OCI-LY1 (cell line): ENCODE data around the gene DNAJB14.

ENCODE experiments used
- H2AFZ ChIP-seq: fragments of 200-600 bp; sonication (generic), shearing (Covaris generic); 2 replicates; pipeline ENCODE4 v1.6.0; 2014; ENCODE audit warnings: antibody characterized with exemption, mild to moderate bottlenecking, low read length
- H3F3A ChIP-seq: fragments of 200-600 bp; sonication (generic), shearing (Covaris generic); 2 replicates; pipeline ENCODE4 v1.6.0; 2014; ENCODE audit warnings: mild to moderate bottlenecking, antibody characterized with exemption, low read length, moderate library complexity; ENCODE audit not compliant: insufficient read depth
- H3K27ac ChIP-seq: fragments of 200-600 bp; sonication (generic); 2 replicates; pipeline ENCODE4 v1.5.1; 2014; ENCODE audit warnings: low read length, mixed run types, mild to moderate bottlenecking, low read depth; ENCODE audit not compliant: poor library complexity, severe bottlenecking
- H3K27me3 ChIP-seq: fragments of 200-600 bp; sonication (generic); 2 replicates; pipeline ENCODE4 v1.6.0; 2014; ENCODE audit warnings: antibody characterized with exemption, mild to moderate bottlenecking, low read length, moderate library complexity; ENCODE audit not compliant: insufficient read depth
- H3K36me3 ChIP-seq: fragments of 200-600 bp; sonication (generic); 2 replicates; pipeline ENCODE4 v1.6.1; 2014; ENCODE audit warnings: mild to moderate bottlenecking, antibody characterized with exemption, low read length, moderate library complexity, mixed read lengths; ENCODE audit not compliant: insufficient read depth
- H3K4me1 ChIP-seq: fragments of 200-600 bp; sonication (generic); 2 replicates; pipeline ENCODE4 v1.5.1; 2014; ENCODE audit warnings: mild to moderate bottlenecking, low read length, moderate library complexity; ENCODE audit not compliant: insufficient read depth, severe bottlenecking
- H3K4me2 ChIP-seq: fragments of 200-600 bp; sonication (generic), shearing (Covaris generic); 2 replicates; pipeline ENCODE4 v1.6.1; 2014; ENCODE audit warnings: low read length
- H3K4me3 ChIP-seq: fragments of 200-600 bp; sonication (generic); 2 replicates; pipeline ENCODE4 v1.5.1; 2014; ENCODE audit warnings: low read length, low read depth, mild to moderate bottlenecking, mixed read lengths; ENCODE audit not compliant: poor library complexity, severe bottlenecking
- H3K79me2 ChIP-seq: fragments of 200-600 bp; shearing (Covaris generic); 2 replicates; pipeline ENCODE4 v1.6.1; 2016; ENCODE audit warnings: mixed run types, low read length, mixed read lengths; ENCODE audit not compliant: insufficient read depth
- H3K9ac ChIP-seq: fragments of 200-600 bp; sonication (generic), shearing (Covaris generic); 2 replicates; pipeline ENCODE4 v1.6.1; 2014; ENCODE audit warnings: mild to moderate bottlenecking, low read length, mixed read lengths
- H3K9me2 ChIP-seq: fragments of 200-600 bp; sonication (generic), shearing (Covaris generic); 2 replicates; pipeline ENCODE4 v1.6.1; 2014; ENCODE audit warnings: low read depth, mild to moderate bottlenecking, low read length, mixed read lengths
- H3K9me3 ChIP-seq: fragments of 200-600 bp; shearing (Covaris generic); 2 replicates; pipeline ENCODE4 v1.6.1; 2014; ENCODE audit warnings: low read length, mixed read lengths
- H4K20me1 ChIP-seq: fragments of 200-600 bp; sonication (generic), shearing (Covaris generic); 2 replicates; pipeline ENCODE4 v1.6.0; 2016; ENCODE audit warnings: mild to moderate bottlenecking, low read length; ENCODE audit not compliant: insufficient read depth
- EZH2 ChIP-seq: fragments of 200-600 bp; sonication (generic), shearing (Covaris generic); IDR thresholded peaks from 2 replicates; pipeline ENCODE4 v1.8.0; 2017; ENCODE audit warnings: borderline replicate concordance, mixed run types, mild to moderate bottlenecking, antibody characterized with exemption, low read length, moderate library complexity, mixed read lengths
- TF ChIP-seq, protein P1 (sequence below): fragments of 200-600 bp; sonication (generic), shearing (Covaris generic); IDR thresholded peaks from 2 replicates; pipeline ENCODE4 v1.5.1; 2017; ENCODE audit warnings: mild to moderate bottlenecking, antibody characterized with exemption, low read length, moderate library complexity, mixed read lengths

Gene DNAJB14

GRCh38 chr4:99860521-99860920 lies 85.9 kb downstream of the DNAJB14 start:
- Histone ChIP-seq H3K9ac (no peak overlapping the region), H2AFZ (no peak overlapping the region), H3K27me3 (no peaks in the 10 kb centered on the region), H4K20me1 (no peaks in the 10 kb centered on the region), H3K9me3 (no peaks in the 10 kb centered on the region), H3K9me2 (no peaks in the 10 kb centered on the region), H3K4me3 (no peak overlapping the region), H3K27ac (no peak overlapping the region), H3F3A (no peaks in the 10 kb centered on the region), H3K36me3 (peaks cover 54% of the 10 kb centered on the region; the same call in 1 of the 2 replicates), H3K4me2 (no peak overlapping the region), H3K79me2 (no peaks in the 10 kb centered on the region), H3K4me1 (peaks cover 14% of the 10 kb centered on the region)
- no peak for TF ChIP-seq EZH2
- TF ChIP-seq, protein P1, sequence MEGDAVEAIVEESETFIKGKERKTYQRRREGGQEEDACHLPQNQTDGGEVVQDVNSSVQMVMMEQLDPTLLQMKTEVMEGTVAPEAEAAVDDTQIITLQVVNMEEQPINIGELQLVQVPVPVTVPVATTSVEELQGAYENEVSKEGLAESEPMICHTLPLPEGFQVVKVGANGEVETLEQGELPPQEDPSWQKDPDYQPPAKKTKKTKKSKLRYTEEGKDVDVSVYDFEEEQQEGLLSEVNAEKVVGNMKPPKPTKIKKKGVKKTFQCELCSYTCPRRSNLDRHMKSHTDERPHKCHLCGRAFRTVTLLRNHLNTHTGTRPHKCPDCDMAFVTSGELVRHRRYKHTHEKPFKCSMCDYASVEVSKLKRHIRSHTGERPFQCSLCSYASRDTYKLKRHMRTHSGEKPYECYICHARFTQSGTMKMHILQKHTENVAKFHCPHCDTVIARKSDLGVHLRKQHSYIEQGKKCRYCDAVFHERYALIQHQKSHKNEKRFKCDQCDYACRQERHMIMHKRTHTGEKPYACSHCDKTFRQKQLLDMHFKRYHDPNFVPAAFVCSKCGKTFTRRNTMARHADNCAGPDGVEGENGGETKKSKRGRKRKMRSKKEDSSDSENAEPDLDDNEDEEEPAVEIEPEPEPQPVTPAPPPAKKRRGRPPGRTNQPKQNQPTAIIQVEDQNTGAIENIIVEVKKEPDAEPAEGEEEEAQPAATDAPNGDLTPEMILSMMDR: no peak

DNA sequence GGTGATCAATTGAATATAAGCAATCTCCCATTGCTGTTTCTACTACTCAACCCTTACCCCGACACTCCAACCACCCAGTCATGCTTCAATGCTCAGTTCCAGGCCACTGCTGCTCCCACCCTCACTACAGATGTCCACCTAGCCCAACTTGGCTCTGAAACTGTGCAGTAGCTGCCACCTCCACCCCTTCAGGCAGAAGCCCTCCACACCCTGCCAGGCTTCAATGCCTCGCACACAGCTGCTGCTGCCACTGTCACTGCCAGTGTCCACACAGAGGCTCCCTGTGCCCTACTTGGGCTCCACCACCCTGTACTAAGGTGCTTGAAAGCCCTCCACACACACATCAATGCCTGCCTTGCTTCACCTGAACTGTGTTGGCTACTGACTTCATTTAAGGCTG lies 86.8 kb downstream of the DNAJB14 start:
- H2AFZ ChIP-seq: no peak overlapping the region
- H3K27ac ChIP-seq: no peak overlapping the region
- no peak overlapping the region for H3K4me2 ChIP-seq
- no peaks in the 10 kb centered on the region for H3K27me3 ChIP-seq
- H3K9ac ChIP-seq: no peak overlapping the region
- peaks cover 20% of the 10 kb centered on the region for H3K4me1 ChIP-seq
- H3K4me3 ChIP-seq: no peak overlapping the region
- no peaks in the 10 kb centered on the region for H3K79me2 ChIP-seq
- no peaks in the 10 kb centered on the region for H4K20me1 ChIP-seq
- TF ChIP-seq, protein P1: no peak
- no peak for TF ChIP-seq EZH2
- H3F3A ChIP-seq: no peaks in the 10 kb centered on the region
- H3K36me3 ChIP-seq: peaks cover 54% of the 10 kb centered on the region; the same call in 1 of the 2 replicates
- H3K9me3 ChIP-seq: no peaks in the 10 kb centered on the region
- no peaks in the 10 kb centered on the region for H3K9me2 ChIP-seq

DNA sequence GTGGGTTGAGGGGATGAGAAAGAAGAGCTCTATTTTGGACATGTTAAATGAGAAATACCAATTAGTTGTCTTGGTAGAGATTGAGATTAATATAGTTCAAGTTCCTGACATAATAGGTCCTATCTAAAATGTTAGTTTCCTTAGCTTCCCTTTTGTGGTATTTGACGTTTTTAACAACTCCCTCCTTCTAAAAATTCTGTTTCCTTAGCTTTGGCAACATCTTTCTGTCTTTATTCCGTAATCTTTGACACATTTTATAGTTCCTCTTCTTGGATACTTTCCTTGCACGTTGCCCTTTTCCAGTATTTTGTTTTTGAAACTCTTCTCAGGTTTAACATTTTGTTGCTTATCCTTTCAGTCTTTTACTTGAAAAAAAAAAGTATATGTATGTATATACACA lies 89.1 kb downstream of the DNAJB14 start:
- TF ChIP-seq EZH2: no peak
- TF ChIP-seq, protein P1: no peak
- Histone ChIP-seq H3K79me2 (no peaks in the 10 kb centered on the region), H2AFZ (no peak overlapping the region), H3F3A (no peaks in the 10 kb centered on the region), H3K9me3 (no peaks in the 10 kb centered on the region), H3K4me1 (peaks cover 20% of the 10 kb centered on the region), H4K20me1 (no peaks in the 10 kb centered on the region), H3K4me3 (no peak overlapping the region), H3K27ac (no peak overlapping the region), H3K36me3 (peaks cover 57% of the 10 kb centered on the region; the same call in 1 of the 2 replicates), H3K27me3 (no peaks in the 10 kb centered on the region), H3K9me2 (no peaks in the 10 kb centered on the region), H3K4me2 (no peak overlapping the region), H3K9ac (no peak overlapping the region)
